Fibroblast of skin of back (primary cell): Measurements from ENCODE around the gene EMC6.

Source experiments
- DNase-seq: peaks from one replicate; pipeline ENCODE4 v3.0.0-alpha.2; 2013

The EMC6 gene

GRCh38 chr17:3656353-3656752, 12.3 kb upstream of the EMC6 start:
- DNase-seq = no peak

- no peak for DNase-seq
Observed at GRCh38 chr17:3656755-3657587, 11.6 kb upstream of the EMC6 start.

GRCh38 chr17:3657588-3657869, 11.1 kb upstream of the EMC6 start:
- DNase-seq = no peak

GRCh38 chr17:3657874-3658783, 10.5 kb upstream of the EMC6 start:
- DNase-seq = no peak

- no peak for DNase-seq
Observed at GRCh38 chr17:3658784-3659449, 9.7 kb upstream of the EMC6 start.

- peak; percentile 75 for DNase-seq
Observed at GRCh38 chr17:3659541-3660111, 9.0 kb upstream of the EMC6 start.

- no peak for DNase-seq
Observed at GRCh38 chr17:3660311-3660891, 8.2 kb upstream of the EMC6 start.

GRCh38 chr17:3663102-3664011, 5.3 kb upstream of the EMC6 start:
- DNase-seq = no peak

GRCh38 chr17:3665834-3666233, 2.8 kb upstream of the EMC6 start:
- no peak for DNase-seq

- DNase-seq = no peak
Observed at GRCh38 chr17:3666516-3666915, 2.1 kb upstream of the EMC6 start.

- DNase-seq = peak; percentile 94
Observed at GRCh38 chr17:3667366-3668278, 990 bp upstream of the EMC6 start.

GRCh38 chr17:3669085-3669347, 404 bp downstream of the EMC6 start:
- DNase-seq = no peak

GRCh38 chr17:3669548-3669947, 936 bp downstream of the EMC6 start:
- no peak for DNase-seq

GRCh38 chr17:3672571-3672970, 4.0 kb downstream of the EMC6 start:
- DNase-seq = no peak

- no peak for DNase-seq
Observed at GRCh38 chr17:3675886-3676285, 7.3 kb downstream of the EMC6 start.

GRCh38 chr17:3678095-3678820, 9.6 kb downstream of the EMC6 start:
- DNase-seq = no peak

GRCh38 chr17:3678821-3679530, 10.4 kb downstream of the EMC6 start:
- no peak for DNase-seq

GRCh38 chr17:3679531-3680126, 11.0 kb downstream of the EMC6 start:
- no peak for DNase-seq

GRCh38 chr17:3681057-3681456, 12.4 kb downstream of the EMC6 start:
- DNase-seq = no peak
